ENCODE data around the gene ALG14.

DNA sequence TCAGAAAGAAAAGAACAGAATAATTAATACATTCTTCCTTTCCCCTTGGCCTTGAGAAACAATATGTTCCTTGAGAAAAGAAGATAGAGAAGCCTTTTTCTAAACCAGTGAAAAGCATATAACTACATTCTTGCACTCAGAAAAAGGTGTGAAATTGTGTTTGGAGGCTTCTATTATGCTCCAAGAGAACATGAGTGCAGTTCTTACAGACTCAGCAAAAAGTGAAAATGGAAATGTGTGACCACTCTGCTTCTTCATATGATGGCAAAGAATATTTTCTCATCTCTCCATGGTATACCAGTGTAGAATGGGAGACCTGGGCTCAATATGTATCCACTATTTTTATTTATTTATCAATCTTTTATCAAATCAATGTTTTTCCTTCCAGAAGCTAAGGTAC lies 43.2 kb downstream of the ALG14 start:
- TF ChIP-seq, protein P1, sequence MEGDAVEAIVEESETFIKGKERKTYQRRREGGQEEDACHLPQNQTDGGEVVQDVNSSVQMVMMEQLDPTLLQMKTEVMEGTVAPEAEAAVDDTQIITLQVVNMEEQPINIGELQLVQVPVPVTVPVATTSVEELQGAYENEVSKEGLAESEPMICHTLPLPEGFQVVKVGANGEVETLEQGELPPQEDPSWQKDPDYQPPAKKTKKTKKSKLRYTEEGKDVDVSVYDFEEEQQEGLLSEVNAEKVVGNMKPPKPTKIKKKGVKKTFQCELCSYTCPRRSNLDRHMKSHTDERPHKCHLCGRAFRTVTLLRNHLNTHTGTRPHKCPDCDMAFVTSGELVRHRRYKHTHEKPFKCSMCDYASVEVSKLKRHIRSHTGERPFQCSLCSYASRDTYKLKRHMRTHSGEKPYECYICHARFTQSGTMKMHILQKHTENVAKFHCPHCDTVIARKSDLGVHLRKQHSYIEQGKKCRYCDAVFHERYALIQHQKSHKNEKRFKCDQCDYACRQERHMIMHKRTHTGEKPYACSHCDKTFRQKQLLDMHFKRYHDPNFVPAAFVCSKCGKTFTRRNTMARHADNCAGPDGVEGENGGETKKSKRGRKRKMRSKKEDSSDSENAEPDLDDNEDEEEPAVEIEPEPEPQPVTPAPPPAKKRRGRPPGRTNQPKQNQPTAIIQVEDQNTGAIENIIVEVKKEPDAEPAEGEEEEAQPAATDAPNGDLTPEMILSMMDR (IDR thresholded peaks at IDR 0.05; ENCODE audit: low read length) = no peak
- no peak for TF ChIP-seq EZH2 (IDR thresholded peaks at IDR 0.05; ENCODE audit: borderline replicate concordance, low read length)

All from OCI-LY1 (cell line).